ENCODE results near the gene TRIM29.
"Not testable (repeated sequence)": the region's sequence is repeated elsewhere in the genome, so short reads cannot be mapped to it uniquely, and the experiment has no call there.

TRIM29 gene

GRCh38 chr11:120147094-120147949 is 9.4 kb upstream of the TRIM29 start:
- Histone ChIP-seq H3K27me3 (replicated peaks; ENCODE audit: control insufficient read depth, insufficient read depth, low read length, poor library complexity, severe bottlenecking) (no peaks in the 10 kb centered on the region), H3K27ac (ENCODE audit: insufficient read depth, low read length, poor library complexity, severe bottlenecking) (no peak overlapping the region), H3K4me3 (ENCODE audit: insufficient read depth, low read depth, low read length, poor library complexity, severe bottlenecking) (no peak overlapping the region), H3K9me3 (ENCODE audit: control insufficient read depth, low read length) (no peaks in the 10 kb centered on the region), H3K4me1 (ENCODE audit: control insufficient read depth, insufficient read depth, low read length, poor library complexity, severe bottlenecking) (no peaks in the 10 kb centered on the region), H3K36me3 (ENCODE audit: control insufficient read depth, insufficient read depth, low read length) (no peaks in the 10 kb centered on the region)
- no peak for DNase-seq

- Histone ChIP-seq H3K36me3 (ENCODE audit: control insufficient read depth, insufficient read depth, low read length) (no peaks in the 10 kb centered on the region), H3K27me3 (replicated peaks; ENCODE audit: control insufficient read depth, insufficient read depth, low read length, poor library complexity, severe bottlenecking) (no peaks in the 10 kb centered on the region), H3K27ac (ENCODE audit: insufficient read depth, low read length, poor library complexity, severe bottlenecking) (no peak overlapping the region), H3K9me3 (ENCODE audit: control insufficient read depth, low read length) (no peaks in the 10 kb centered on the region), H3K4me3 (ENCODE audit: insufficient read depth, low read depth, low read length, poor library complexity, severe bottlenecking) (no peak overlapping the region), H3K4me1 (ENCODE audit: control insufficient read depth, insufficient read depth, low read length, poor library complexity, severe bottlenecking) (no peaks in the 10 kb centered on the region)
- no peak for DNase-seq
Observed at GRCh38 chr11:120146413-120147093, 8.6 kb upstream of the TRIM29 start.

GRCh38 chr11:120144501-120144900 is 6.6 kb upstream of the TRIM29 start:
- Histone ChIP-seq H3K9me3 (ENCODE audit: control insufficient read depth, low read length) (no peaks in the 10 kb centered on the region), H3K36me3 (ENCODE audit: control insufficient read depth, insufficient read depth, low read length) (no peaks in the 10 kb centered on the region), H3K27ac (ENCODE audit: insufficient read depth, low read length, poor library complexity, severe bottlenecking) (no peak overlapping the region), H3K27me3 (replicated peaks; ENCODE audit: control insufficient read depth, insufficient read depth, low read length, poor library complexity, severe bottlenecking) (no peaks in the 10 kb centered on the region), H3K4me3 (ENCODE audit: insufficient read depth, low read depth, low read length, poor library complexity, severe bottlenecking) (no peak overlapping the region), H3K4me1 (ENCODE audit: control insufficient read depth, insufficient read depth, low read length, poor library complexity, severe bottlenecking) (no peaks in the 10 kb centered on the region)
- DNase-seq: no peak

GRCh38 chr11:120143472-120143871 is 5.6 kb upstream of the TRIM29 start:
- H3K36me3 ChIP-seq (ENCODE audit: control insufficient read depth, insufficient read depth, low read length); DNase-seq; H3K27me3 ChIP-seq (replicated peaks; ENCODE audit: control insufficient read depth, insufficient read depth, low read length, poor library complexity, severe bottlenecking); H3K4me3 ChIP-seq (ENCODE audit: insufficient read depth, low read depth, low read length, poor library complexity, severe bottlenecking); H3K4me1 ChIP-seq (ENCODE audit: control insufficient read depth, insufficient read depth, low read length, poor library complexity, severe bottlenecking); H3K9me3 ChIP-seq (ENCODE audit: control insufficient read depth, low read length); H3K27ac ChIP-seq (ENCODE audit: insufficient read depth, low read length, poor library complexity, severe bottlenecking): not testable (repeated sequence)

GRCh38 chr11:120142441-120143100 is 4.7 kb upstream of the TRIM29 start:
- no peaks in the 10 kb centered on the region for H3K4me1 ChIP-seq (ENCODE audit: control insufficient read depth, insufficient read depth, low read length, poor library complexity, severe bottlenecking)
- no peak overlapping the region for H3K4me3 ChIP-seq (ENCODE audit: insufficient read depth, low read depth, low read length, poor library complexity, severe bottlenecking)
- H3K9me3 ChIP-seq (ENCODE audit: control insufficient read depth, low read length): no peaks in the 10 kb centered on the region
- no peaks in the 10 kb centered on the region for H3K36me3 ChIP-seq (ENCODE audit: control insufficient read depth, insufficient read depth, low read length)
- DNase-seq: no peak
- no peak overlapping the region for H3K27ac ChIP-seq (ENCODE audit: insufficient read depth, low read length, poor library complexity, severe bottlenecking)
- H3K27me3 ChIP-seq (replicated peaks; ENCODE audit: control insufficient read depth, insufficient read depth, low read length, poor library complexity, severe bottlenecking): no peaks in the 10 kb centered on the region

GRCh38 chr11:120141768-120142423 is 4.0 kb upstream of the TRIM29 start:
- Histone ChIP-seq H3K4me1 (ENCODE audit: control insufficient read depth, insufficient read depth, low read length, poor library complexity, severe bottlenecking) (no peaks in the 10 kb centered on the region), H3K9me3 (ENCODE audit: control insufficient read depth, low read length) (no peaks in the 10 kb centered on the region), H3K36me3 (ENCODE audit: control insufficient read depth, insufficient read depth, low read length) (no peaks in the 10 kb centered on the region), H3K27me3 (replicated peaks; ENCODE audit: control insufficient read depth, insufficient read depth, low read length, poor library complexity, severe bottlenecking) (no peaks in the 10 kb centered on the region), H3K27ac (ENCODE audit: insufficient read depth, low read length, poor library complexity, severe bottlenecking) (no peak overlapping the region), H3K4me3 (ENCODE audit: insufficient read depth, low read depth, low read length, poor library complexity, severe bottlenecking) (no peak overlapping the region)
- DNase-seq: no peak

GRCh38 chr11:120141113-120141767 is 3.3 kb upstream of the TRIM29 start:
- no peaks in the 10 kb centered on the region for H3K9me3 ChIP-seq (ENCODE audit: control insufficient read depth, low read length)
- no peak overlapping the region for H3K4me3 ChIP-seq (ENCODE audit: insufficient read depth, low read depth, low read length, poor library complexity, severe bottlenecking)
- DNase-seq: no peak
- H3K36me3 ChIP-seq (ENCODE audit: control insufficient read depth, insufficient read depth, low read length): no peaks in the 10 kb centered on the region
- H3K27ac ChIP-seq (ENCODE audit: insufficient read depth, low read length, poor library complexity, severe bottlenecking): no peak overlapping the region
- H3K4me1 ChIP-seq (ENCODE audit: control insufficient read depth, insufficient read depth, low read length, poor library complexity, severe bottlenecking): no peaks in the 10 kb centered on the region
- H3K27me3 ChIP-seq (replicated peaks; ENCODE audit: control insufficient read depth, insufficient read depth, low read length, poor library complexity, severe bottlenecking): no peaks in the 10 kb centered on the region

GRCh38 chr11:120139316-120140069 is 1.6 kb upstream of the TRIM29 start:
- no peak for DNase-seq

GRCh38 chr11:120137187-120137610 is 714 bp downstream of the TRIM29 start:
- DNase-seq: no peak
- H3K36me3 ChIP-seq (ENCODE audit: control insufficient read depth, insufficient read depth, low read length): no peaks in the 10 kb centered on the region
- no peak overlapping the region for H3K27ac ChIP-seq (ENCODE audit: insufficient read depth, low read length, poor library complexity, severe bottlenecking)
- H3K27me3 ChIP-seq (replicated peaks; ENCODE audit: control insufficient read depth, insufficient read depth, low read length, poor library complexity, severe bottlenecking): no peaks in the 10 kb centered on the region
- no peaks in the 10 kb centered on the region for H3K4me1 ChIP-seq (ENCODE audit: control insufficient read depth, insufficient read depth, low read length, poor library complexity, severe bottlenecking)
- no peaks in the 10 kb centered on the region for H3K9me3 ChIP-seq (ENCODE audit: control insufficient read depth, low read length)
- H3K4me3 ChIP-seq (ENCODE audit: insufficient read depth, low read depth, low read length, poor library complexity, severe bottlenecking): no peak overlapping the region

More at GRCh38 chr11:120139316-120140069, 1.6 kb upstream of the TRIM29 start:
- Histone ChIP-seq H3K27me3 (replicated peaks; ENCODE audit: control insufficient read depth, insufficient read depth, low read length, poor library complexity, severe bottlenecking) (no peaks in the 10 kb centered on the region), H3K27ac (ENCODE audit: insufficient read depth, low read length, poor library complexity, severe bottlenecking) (no peak overlapping the region), H3K4me3 (ENCODE audit: insufficient read depth, low read depth, low read length, poor library complexity, severe bottlenecking) (no peak overlapping the region), H3K36me3 (ENCODE audit: control insufficient read depth, insufficient read depth, low read length) (no peaks in the 10 kb centered on the region), H3K4me1 (ENCODE audit: control insufficient read depth, insufficient read depth, low read length, poor library complexity, severe bottlenecking) (no peaks in the 10 kb centered on the region), H3K9me3 (ENCODE audit: control insufficient read depth, low read length) (no peaks in the 10 kb centered on the region)
